DMS 273 (cell line): Measurements from ENCODE around the gene ZNF132.

Experiments
- DNase-seq: peaks from one replicate; lab custom pipeline; 2025; ENCODE audit not compliant: unreplicated experiment; lab: John Stamatoyannopoulos, UW

ZNF132 gene

DNA sequence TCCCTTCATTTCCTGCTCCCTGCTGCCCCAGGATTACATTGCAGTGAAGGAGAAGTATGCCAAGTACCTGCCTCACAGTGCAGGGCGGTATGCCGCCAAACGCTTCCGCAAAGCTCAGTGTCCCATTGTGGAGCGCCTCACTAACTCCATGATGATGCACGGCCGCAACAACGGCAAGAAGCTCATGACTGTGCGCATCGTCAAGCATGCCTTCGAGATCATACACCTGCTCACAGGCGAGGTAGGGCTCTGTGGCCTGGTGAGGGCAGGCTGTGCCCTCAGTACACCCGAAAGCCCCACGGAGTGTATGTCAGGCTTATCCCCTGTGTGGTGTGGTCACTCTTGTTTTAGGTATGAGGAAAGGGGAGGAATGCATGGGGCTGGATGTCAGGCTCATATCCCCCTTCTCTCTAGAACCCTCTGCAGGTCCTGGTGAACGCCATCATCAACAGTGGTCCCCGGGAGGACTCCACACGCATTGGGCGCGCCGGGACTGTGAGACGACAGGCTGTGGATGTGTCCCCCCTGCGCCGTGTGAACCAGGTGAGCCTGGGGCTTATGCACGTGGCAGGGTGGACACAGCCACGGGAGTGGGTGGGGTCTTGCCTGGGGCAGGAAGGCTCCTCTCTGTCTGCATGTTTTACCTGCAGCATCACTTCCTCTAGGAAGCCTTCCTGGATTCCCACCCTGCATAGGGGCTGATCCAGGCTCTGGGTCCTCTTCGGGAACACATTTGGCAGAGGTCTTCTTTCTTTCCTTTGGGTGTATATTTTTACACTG lies 46.8 kb downstream of the ZNF132 start:
- DNase-seq, result no peak

DNA sequence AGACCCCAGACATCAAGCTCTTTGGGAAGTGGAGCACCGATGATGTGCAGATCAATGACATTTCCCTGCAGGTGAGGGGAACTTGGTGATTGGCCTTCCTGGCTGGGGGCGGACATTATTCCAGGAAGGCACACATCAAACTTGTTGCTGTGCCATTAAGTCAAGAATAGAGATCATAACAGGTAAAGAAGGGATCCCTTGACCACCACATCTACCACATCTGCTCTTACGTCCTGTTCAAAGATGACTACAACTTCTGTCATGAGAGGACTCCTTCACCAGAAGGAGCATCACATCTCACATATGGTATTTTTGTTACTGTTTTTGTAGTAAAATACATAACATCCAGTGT lies 51.8 kb downstream of the ZNF132 start:
- DNase-seq, result no peak

DNA sequence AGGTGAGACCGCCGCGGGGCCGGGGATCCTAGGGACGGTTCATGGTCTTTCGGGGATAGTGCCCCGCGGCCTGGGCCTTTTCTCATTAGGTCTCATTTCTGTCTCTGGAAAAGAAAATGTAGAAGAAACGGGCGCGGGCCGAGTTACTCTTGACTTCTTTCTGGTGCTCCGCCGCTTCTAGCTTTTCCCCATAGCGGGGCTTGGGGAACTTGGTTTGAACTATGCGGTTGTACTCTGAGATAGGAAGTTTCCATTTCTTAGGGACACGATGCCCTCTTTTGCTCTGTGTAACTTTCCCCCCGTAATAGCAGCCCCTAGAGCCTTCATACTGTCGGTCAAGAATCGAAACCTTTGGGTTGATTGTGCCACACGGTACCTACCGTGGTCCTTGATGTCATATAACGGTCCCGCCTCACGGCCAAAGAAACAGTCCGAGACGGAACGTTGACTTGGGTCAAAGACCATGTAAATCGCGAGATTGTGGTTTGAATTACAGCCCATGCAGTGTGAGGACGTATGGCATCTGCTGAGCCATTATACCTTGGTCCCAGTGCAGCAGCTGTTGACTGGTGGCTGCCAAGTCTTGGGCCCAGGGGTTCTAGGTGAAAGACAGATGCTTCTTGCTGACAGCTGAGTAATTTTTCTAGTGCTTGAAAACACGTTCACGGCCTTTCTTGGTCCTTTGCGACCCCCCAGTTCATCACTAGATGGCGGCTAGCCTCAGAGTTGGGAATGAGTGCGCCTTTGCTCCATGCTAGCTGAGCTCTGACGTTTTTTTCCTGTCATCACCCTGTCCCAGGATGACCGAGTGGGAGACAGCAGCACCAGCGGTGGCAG lies 52.4 kb downstream of the ZNF132 start:
- DNase-seq, result peak; percentile 88

DNA sequence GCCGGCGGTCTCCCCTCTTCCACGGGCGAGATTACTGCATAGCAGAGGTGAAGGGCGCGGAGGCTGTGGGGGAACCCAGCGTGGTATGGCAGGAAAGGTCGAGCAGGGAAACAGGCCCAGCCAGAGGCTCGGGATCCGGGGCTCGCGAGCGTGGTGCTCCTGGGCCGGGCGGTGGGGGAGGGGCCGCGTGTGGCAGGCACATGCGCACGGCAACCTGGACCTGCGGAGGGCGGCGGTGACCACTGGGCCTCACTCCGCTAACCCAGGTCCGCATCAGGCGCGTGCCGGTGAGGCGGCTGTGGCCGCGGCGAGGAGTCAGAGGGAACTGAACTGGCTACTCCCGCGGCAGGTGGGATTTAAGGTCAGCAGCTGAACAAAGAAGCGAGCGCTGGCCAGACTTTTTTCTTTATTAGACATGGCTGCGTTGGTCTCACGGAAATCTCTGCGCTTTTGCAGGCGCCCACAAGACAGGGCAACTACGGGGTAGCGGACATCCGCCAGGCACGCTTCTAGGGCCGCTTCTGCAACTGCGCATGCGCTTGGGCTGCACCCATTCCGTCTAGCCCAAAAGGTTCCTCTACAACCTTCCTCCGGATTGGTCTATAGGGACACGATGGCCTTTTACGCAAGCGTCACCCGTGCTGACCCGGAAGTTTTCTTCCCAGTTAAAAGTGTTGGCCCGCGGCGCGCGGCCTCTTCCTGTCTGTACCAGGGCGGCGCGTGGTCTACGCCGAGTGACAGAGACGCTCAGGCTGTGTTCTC lies 53.2 kb downstream of the ZNF132 start, which contains the start of gene RPS5:
TSS of gene RPS5 (plus strand) at position 694 of the 762 bp plus-strand sequence. CDS start 869 bp downstream, outside the sequence.
- DNase-seq, result peak; percentile 99

DNA sequence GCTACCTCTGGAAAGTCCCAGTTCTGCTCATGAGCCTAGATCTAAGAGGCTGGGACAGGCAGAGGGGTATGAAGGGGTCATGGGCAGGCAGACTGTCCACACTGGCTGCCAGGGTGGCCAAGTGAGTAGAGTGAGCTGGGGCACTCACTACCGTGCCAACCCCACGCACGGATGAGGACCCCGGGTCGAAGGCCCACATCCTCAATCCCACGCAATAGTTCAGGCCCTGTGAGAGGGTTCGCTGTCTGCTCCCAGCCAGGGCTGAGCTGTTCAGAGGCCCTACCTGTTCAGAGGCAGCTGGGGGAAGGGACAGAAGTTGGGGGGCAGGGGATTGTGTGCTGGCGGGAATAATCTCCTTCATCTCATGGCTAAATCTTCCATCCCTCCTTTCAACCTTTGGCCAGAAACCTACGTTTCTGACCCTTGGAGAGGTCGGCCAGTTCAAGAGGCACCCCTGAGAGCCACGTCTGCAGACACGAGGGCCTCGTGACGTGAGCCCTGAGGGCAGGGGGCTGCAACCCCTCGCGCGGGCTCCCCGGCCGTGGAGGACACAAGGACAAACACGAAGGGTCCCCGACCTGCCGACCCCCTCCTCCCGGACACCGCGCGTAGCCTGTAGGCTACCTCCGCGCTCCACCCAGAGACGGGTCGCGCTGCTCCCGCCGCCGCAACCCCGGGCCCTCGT lies 53.9 kb downstream of the ZNF132 start:
- DNase-seq, result no peak

DNA sequence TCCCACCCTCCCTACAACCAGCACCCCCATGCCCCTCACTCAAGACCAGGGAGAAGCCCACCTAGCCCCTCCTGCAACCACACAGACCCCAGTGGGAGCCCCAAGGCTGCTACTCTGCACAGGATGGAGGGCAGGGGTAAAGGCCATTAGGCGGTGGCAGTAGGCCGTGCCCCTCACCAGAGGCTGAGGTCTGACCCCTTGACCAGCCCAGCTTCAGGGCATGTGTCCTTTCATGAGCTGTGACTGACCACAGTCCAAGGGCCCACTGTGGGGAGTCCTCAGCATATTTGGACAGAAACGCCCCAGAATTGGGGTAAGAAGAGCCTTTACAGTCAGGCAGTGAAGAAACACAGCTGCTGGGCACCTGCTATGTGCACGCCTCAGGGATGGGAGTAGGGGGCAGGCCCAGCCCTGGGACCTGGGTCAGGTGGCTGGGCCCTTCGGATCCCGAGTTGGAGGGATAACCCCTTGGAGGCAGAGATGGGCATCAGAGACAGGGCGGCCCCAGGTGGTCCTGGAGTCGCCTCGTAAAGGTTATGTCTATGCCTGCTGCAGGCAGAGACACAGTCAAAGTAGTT lies 54.6 kb downstream of the ZNF132 start:
- DNase-seq, result no peak

DNA sequence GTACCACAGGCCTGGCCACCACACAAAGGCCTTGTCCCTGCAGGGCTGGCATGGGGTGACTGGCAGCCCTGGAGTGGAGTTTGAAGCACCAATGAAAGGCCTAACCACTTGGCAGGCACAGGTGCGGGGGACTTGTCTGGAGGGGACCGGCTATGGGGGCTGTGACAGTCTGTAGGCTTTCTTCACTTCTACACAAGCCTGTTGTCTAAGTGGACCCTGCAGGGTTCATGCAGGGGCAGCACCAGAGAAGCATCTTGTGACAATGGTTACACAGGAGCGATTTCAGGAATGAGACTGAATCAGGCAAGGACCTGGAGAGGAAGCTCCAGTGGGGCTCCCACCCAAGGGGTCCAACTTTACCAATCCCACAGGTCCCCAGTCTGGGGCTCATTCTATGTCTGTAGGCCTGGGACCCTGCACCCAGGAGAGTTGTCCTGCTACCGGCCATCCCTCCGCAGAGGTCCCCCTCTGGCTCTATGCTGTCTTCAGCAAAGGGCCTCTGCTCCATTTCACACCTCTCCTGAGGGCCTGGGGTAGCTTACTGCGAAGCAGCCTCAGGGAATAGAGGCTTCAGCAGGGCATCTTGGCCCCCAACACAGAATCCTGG lies 56.9 kb downstream of the ZNF132 start:
- no peak for DNase-seq
